Right lobe of liver (tissue), 6 donors: ENCODE data around the gene PHKG2. TPM values are rescaled to one million over a fixed set of nuclear protein-coding genes. Genes with fewer than 3 reads are reported as not detected.

Experiments
- ATAC-seq, 4 donors: fragments of 200-7000 bp; cut with Tn5 transposase; one replicate each; pipeline ENCODE4 v1.9.1; 2020; ENCODE audit warnings: mild to moderate bottlenecking in 4 of 4, moderate library complexity in 4 of 4
- DNase-seq, 3 donors: peaks; one replicate each; pipeline ENCODE4 v3.0.0-alpha.2; 2020
- H3K27ac ChIP-seq, 3 donors: fragments of 200-600 bp; one replicate each; pipeline ENCODE4 v1.8.0; 2022
- H3K27me3 ChIP-seq, 2 donors: fragments of 200-600 bp; one replicate each; pipeline ENCODE4 v1.8.0; 2022
- H3K36me3 ChIP-seq, 4 donors: fragments of 200-600 bp; sonication (generic) in 1 of 4; one replicate each; pipeline versions ENCODE4 v1.5.1 to v1.8.0; 2017 to 2022; ENCODE audit warnings: control low read depth in 1 of 4
- H3K4me1 ChIP-seq, 4 donors: fragments of 200-600 bp; sonication (generic) in 1 of 4; one replicate each; pipeline versions ENCODE4 v1.5.1 to v1.8.0; 2017 to 2022; ENCODE audit warnings: control low read depth in 1 of 4
- H3K4me3 ChIP-seq, 3 donors: fragments of 200-600 bp; one replicate each; pipeline ENCODE4 v1.8.0; 2022
- H3K9me3 ChIP-seq, 4 donors: fragments of 200-600 bp; sonication (generic) in 1 of 4; one replicate each; pipeline versions ENCODE4 v1.5.1 to v1.8.0; 2017 to 2022; ENCODE audit warnings: control low read depth in 1 of 4
- POLR2A ChIP-seq: fragments of 450-650 bp; IDR thresholded peaks from one replicate; pipeline ENCODE4 v1.6.1; 2017; ENCODE audit warnings: antibody characterized with exemption, mild to moderate bottlenecking
- WGBS: methylation state at CpG from one replicate; pipeline ENCODE4 v1.1.6; 2018; ENCODE audit warnings: low coverage, low lambda C conversion rate; ENCODE audit not compliant: insufficient coverage; ENCODE audit errors: missing lambda C conversion rate; 5-methylcytosine and 5-hydroxymethylcytosine counted together
- intact Hi-C, 2 donors: fragments of 100-400 bp; cut with DNase I; formaldehyde crosslinking; loops; one replicate each; pipeline versions ENCODE4 v1.11.2 to v1.14.1; 2022
- total RNA-seq, 6 experiments: library from RNA; depleted of rRNA in 2 of 6; stranded (reverse); fragments of >200 nt in 2 of 6; fragmentation: NEBNext Ultra II Directional in 3 of 6; extraction: Animal tissue kit (Norgen Biotek cat#: 25700) in 3 of 6; gene quantifications; one replicate each; pipeline versions ENCODE4 v1.1.0 to v1.2.4, GENCODE V29; 2016 to 2023
- TF ChIP-seq, protein P1 (sequence below), 4 donors: fragments of 200-600 bp in 3 of 4; fragments of 450-650 bp in 1 of 4; IDR thresholded peaks; one replicate each; pipeline versions ENCODE4 v1.5.1 to v1.8.0; 2016 to 2022; ENCODE audit warnings: antibody characterized with exemption in 4 of 4, mild to moderate bottlenecking in 2 of 4
- donor health status: DM: no; HTN: yes; CAD: no.
- donor health status: DM: no; HTN: no; CAD: no.
- donor health status: DM: no; HTN: no; CAD: no.
- donor health status: DM: no; HTN: yes; CAD: no.
- donor health status: DM: no; HTN: yes; CAD: no.

The PHKG2 gene
- total RNA-seq, 6 experiments from 2014 or later: 17.1 to 22.1 (median 18.4) TPM

DNA sequence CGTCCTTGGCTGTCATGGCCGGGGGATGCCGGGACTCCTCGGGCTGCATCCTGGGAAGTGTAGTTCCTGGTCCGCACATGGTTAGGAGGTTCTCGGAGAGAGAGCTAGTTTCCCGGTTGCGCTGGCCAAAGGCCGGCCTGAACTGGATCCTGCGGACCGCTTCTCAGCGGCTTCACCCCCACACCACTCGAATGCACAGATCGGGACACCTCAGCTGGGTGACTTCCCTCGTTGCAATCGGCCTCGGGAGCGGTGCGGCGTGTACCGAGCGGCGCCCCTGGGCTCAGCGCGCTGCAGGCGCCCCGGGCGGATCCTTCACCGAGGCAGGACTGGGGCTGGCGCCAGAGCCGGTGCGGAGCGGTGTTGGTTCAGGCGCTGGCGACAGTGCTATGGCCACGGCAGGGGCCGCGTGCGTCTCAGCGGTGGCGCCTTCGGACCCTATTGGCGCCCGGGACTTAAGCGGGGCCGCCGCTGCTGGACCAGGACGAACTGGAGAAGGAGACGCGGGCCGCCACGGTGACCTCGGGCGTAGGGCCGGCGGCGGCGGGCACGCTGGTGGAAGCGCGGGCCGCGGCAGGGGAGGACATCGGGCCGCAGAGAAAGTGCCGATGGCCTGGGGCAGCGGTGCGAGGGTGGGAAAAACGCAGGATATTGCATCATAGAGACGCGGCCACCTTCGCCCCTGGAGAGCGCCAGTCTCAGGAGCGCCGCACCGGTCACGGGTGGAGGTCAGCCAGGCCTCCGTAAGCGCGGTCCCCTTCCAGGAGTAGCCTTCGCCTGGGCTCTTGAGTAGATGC lies 27.4 kb downstream of the PHKG2 start:
- intact Hi-C loops: no loop called here
- H3K27me3 ChIP-seq: no peaks in the 10 kb centered on the region
- peak overlapping the region; percentile 65 to 72 (median 71) for H3K4me3 ChIP-seq
- TF ChIP-seq, protein P1, sequence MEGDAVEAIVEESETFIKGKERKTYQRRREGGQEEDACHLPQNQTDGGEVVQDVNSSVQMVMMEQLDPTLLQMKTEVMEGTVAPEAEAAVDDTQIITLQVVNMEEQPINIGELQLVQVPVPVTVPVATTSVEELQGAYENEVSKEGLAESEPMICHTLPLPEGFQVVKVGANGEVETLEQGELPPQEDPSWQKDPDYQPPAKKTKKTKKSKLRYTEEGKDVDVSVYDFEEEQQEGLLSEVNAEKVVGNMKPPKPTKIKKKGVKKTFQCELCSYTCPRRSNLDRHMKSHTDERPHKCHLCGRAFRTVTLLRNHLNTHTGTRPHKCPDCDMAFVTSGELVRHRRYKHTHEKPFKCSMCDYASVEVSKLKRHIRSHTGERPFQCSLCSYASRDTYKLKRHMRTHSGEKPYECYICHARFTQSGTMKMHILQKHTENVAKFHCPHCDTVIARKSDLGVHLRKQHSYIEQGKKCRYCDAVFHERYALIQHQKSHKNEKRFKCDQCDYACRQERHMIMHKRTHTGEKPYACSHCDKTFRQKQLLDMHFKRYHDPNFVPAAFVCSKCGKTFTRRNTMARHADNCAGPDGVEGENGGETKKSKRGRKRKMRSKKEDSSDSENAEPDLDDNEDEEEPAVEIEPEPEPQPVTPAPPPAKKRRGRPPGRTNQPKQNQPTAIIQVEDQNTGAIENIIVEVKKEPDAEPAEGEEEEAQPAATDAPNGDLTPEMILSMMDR (IDR thresholded peaks at IDR 0.05): no peak
- peak; percentile 69 for TF ChIP-seq POLR2A
- H3K4me1 ChIP-seq: peaks cover 0 to 8% (median 3%) of the 10 kb centered on the region in 4 donors
- DNase-seq (peak; percentile 82 to 89 (median 88)), ATAC-seq (peak; percentile 85 to 90 (median 89))
- H3K9me3 ChIP-seq: no peaks in the 10 kb centered on the region
- 0% methylated on average over 2 of the region's 81 CpGs for WGBS
- H3K36me3 ChIP-seq: peaks cover 0 to 20% (median 8%) of the 10 kb centered on the region in 4 donors
- H3K27ac ChIP-seq: peak overlapping the region; percentile 81 to 82 (median 82)

GRCh38 chr16:30777591-30778297 lies 29.5 kb downstream of the PHKG2 start:
- intact Hi-C loops: no loop called here

DNA sequence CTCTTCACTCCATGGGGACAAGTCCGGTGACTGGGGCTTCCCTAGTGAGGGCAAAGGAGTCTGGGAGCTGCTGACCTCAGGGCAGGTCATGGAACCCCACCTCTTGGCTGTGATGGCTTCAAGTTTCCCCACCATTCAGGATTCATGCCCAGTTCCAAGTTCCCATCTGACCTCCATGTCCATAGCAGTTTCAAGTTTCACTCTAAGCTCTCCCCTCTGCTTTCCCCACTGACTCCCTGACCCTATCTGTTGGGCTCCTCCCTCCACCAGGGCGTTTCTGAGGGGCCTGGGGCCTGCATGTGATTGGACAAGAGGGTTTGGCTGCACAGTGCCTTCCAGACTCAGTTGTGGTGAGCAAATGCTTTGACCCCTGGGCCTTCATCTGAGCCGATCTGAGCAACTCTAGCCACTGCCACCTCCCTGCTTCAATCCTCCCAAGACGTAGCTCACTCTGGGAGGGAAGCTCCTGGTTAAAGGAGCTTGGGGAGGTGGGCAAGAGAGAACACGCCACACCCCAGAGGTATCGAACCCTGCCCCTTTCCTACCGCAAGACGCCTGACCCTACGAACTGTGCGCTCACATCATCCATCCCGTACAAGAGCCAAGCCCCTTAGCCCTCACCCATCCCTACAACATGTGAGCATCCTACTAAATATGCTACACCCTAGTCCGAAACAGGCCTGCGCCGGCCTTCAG lies 30.5 kb downstream of the PHKG2 start:
- no peak for DNase-seq
- peaks cover 0 to 8% (median 3%) of the 10 kb centered on the region in 4 donors for H3K4me1 ChIP-seq
- H3K27ac ChIP-seq: no peak overlapping the region
- TF ChIP-seq, protein P1 (IDR thresholded peaks at IDR 0.05): no peak
- TF ChIP-seq POLR2A: no peak
- peaks cover 0 to 16% (median 2%) of the 10 kb centered on the region in 4 donors for H3K36me3 ChIP-seq
- intact Hi-C loops: no loop called here
- H3K27me3 ChIP-seq: no peaks in the 10 kb centered on the region
- 92% methylated on average over 12 of the region's 14 CpGs for WGBS
- H3K9me3 ChIP-seq: no peaks in the 10 kb centered on the region
- no peak overlapping the region for H3K4me3 ChIP-seq
- ATAC-seq: no peak

More at GRCh38 chr16:30777591-30778297, 29.5 kb downstream of the PHKG2 start:
- no peaks in the 10 kb centered on the region for H3K27me3 ChIP-seq
- ATAC-seq: no peak
- H3K4me3 ChIP-seq: no peak overlapping the region
- H3K36me3 ChIP-seq: peaks cover 0 to 8% (median 3%) of the 10 kb centered on the region in 4 donors
- no peak overlapping the region for H3K27ac ChIP-seq
- TF ChIP-seq, protein P1 (IDR thresholded peaks at IDR 0.05): no peak
- no peak for TF ChIP-seq POLR2A
- no peak for DNase-seq
- WGBS: no CpG with 5 or more reads among the region's 7 CpGs
- H3K4me1 ChIP-seq: peaks cover 0 to 8% (median 3%) of the 10 kb centered on the region in 4 donors
- H3K9me3 ChIP-seq: no peaks in the 10 kb centered on the region

DNA sequence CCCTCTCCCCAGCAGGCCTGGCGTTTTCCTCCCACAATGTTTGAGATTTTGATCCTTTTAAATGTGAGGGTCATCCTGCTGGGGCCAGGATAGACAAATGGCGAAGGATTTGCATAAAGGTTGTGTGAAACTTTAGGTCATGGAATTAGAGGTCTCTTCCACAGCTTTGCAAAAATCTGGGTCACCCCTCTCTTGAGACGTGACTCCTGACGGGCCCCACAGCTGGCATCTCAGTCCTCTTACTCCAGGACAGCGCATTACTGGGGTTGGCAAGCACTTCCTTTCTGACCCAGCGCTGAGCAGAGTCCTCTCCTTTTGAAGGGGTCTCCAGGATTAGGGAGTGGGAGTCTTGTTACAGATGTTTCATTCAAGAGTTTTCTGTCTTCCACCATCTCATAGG lies 31.4 kb downstream of the PHKG2 start:
- DNase-seq (no peak), ATAC-seq (no peak)
- Histone ChIP-seq H3K4me1 (peaks cover 0 to 6% (median 3%) of the 10 kb centered on the region in 4 donors), H3K36me3 (peaks cover 0 to 16% (median 2%) of the 10 kb centered on the region in 4 donors), H3K27ac (no peak overlapping the region), H3K9me3 (no peaks in the 10 kb centered on the region), H3K27me3 (no peaks in the 10 kb centered on the region), H3K4me3 (no peak overlapping the region)
- TF ChIP-seq POLR2A: no peak
- TF ChIP-seq, protein P1 (IDR thresholded peaks at IDR 0.05): no peak
- 100% methylated on average over 1 of the region's 6 CpGs for WGBS
- intact Hi-C loops: no loop called here
